Liver (tissue), 9 donors: ENCODE data around the gene ZNF423. TPM values are rescaled to one million over a fixed set of nuclear protein-coding genes. Genes with fewer than 3 reads are reported as not detected.

Experiments used
- DNase-seq: peaks from one replicate; pipeline ENCODE4 v3.0.0-alpha.2; 2017; ENCODE audit warnings: low spot score
- H3K27ac ChIP-seq, 2 donors: one replicate each; pipeline ENCODE4 v1.7.0; 2013; ENCODE audit warnings: inconsistent platforms in 2 of 2, low read length in 2 of 2, control low read depth in 1 of 2, low read depth in 1 of 2, mild to moderate bottlenecking in 1 of 2
- H3K27me3 ChIP-seq, 4 donors: one replicate each; pipeline versions ENCODE4 v1.6.1 to v1.7.0; 2013; ENCODE audit warnings: low read length in 3 of 4, inconsistent platforms in 1 of 4, mild to moderate bottlenecking in 1 of 4, moderate library complexity in 1 of 4; ENCODE audit not compliant: control insufficient read depth in 4 of 4, insufficient read depth in 4 of 4
- H3K36me3 ChIP-seq, 4 donors: one replicate each; pipeline versions ENCODE4 v1.6.1 to v1.7.0; 2013; ENCODE audit warnings: low read length in 3 of 4, mild to moderate bottlenecking in 3 of 4, low read depth in 1 of 4, moderate library complexity in 1 of 4; ENCODE audit not compliant: control insufficient read depth in 4 of 4, insufficient read depth in 3 of 4
- H3K4me1 ChIP-seq, 4 donors: one replicate each; pipeline versions ENCODE4 v1.6.1 to v1.7.0; 2013; ENCODE audit warnings: low read length in 3 of 4, mild to moderate bottlenecking in 3 of 4, moderate library complexity in 1 of 4; ENCODE audit not compliant: control insufficient read depth in 4 of 4, insufficient read depth in 4 of 4
- H3K4me3 ChIP-seq, 3 donors: one replicate each; pipeline versions ENCODE4 v1.6.1 to v1.7.0; 2013; ENCODE audit warnings: low read length in 3 of 3, control low read depth in 1 of 3, low read depth in 1 of 3, mild to moderate bottlenecking in 1 of 3
- H3K9ac ChIP-seq, 2 donors: one replicate each; pipeline ENCODE4 v1.7.0; 2013; ENCODE audit warnings: low read length in 2 of 2, mild to moderate bottlenecking in 2 of 2, moderate library complexity in 2 of 2, control low read depth in 1 of 2, low read depth in 1 of 2
- H3K9me3 ChIP-seq, 4 donors: one replicate each; pipeline versions ENCODE4 v1.6.1 to v1.7.0; 2013; ENCODE audit warnings: low read length in 3 of 4; ENCODE audit not compliant: control insufficient read depth in 4 of 4
- ATF3 ChIP-seq: IDR thresholded peaks from 2 replicates; pipeline ENCODE4 v1.6.1; 2016; ENCODE audit warnings: antibody characterized with exemption
- CTCF ChIP-seq: fragments of 150-350 bp; IDR thresholded peaks from 2 replicates; pipeline ENCODE4 v1.5.1; 2017; ENCODE audit warnings: improper control_type of control experiment, low read depth, low read length; ENCODE audit not compliant: missing input control
- EGR1 ChIP-seq, 2 donors: IDR thresholded peaks; 2 replicates each; pipeline ENCODE4 v1.6.1; 2016 to 2018; ENCODE audit warnings: antibody characterized with exemption in 2 of 2, low read depth in 2 of 2
- FOXA1 ChIP-seq: IDR thresholded peaks from 2 replicates; pipeline ENCODE4 v1.6.1; 2016; ENCODE audit warnings: antibody characterized with exemption
- FOXA2 ChIP-seq: IDR thresholded peaks from 2 replicates; pipeline ENCODE4 v1.6.1; 2016; ENCODE audit warnings: antibody characterized with exemption
- GABPA ChIP-seq, 2 donors: IDR thresholded peaks in 1 of 2; conservative IDR thresholded peaks in 1 of 2; 2 replicates each; pipeline ENCODE4 v1.6.1; 2016; ENCODE audit warnings: antibody characterized with exemption in 2 of 2, mild to moderate bottlenecking in 1 of 2, moderate library complexity in 1 of 2
- HNF4G ChIP-seq: IDR thresholded peaks from 2 replicates; pipeline ENCODE4 v1.6.1; 2016; ENCODE audit warnings: antibody characterized with exemption
- JUND ChIP-seq, 2 donors: IDR thresholded peaks; 2 replicates each; pipeline ENCODE4 v1.6.1; 2016; ENCODE audit warnings: antibody characterized with exemption in 2 of 2
- MAX ChIP-seq: IDR thresholded peaks from 2 replicates; pipeline ENCODE4 v1.6.1; 2016; ENCODE audit warnings: antibody characterized with exemption
- NR2F2 ChIP-seq: IDR thresholded peaks from 2 replicates; pipeline ENCODE4 v1.6.1; 2016; ENCODE audit warnings: antibody characterized with exemption
- RAD21 ChIP-seq, 2 donors: IDR thresholded peaks; 2 replicates each; pipeline ENCODE4 v1.6.1; 2016; ENCODE audit warnings: antibody characterized with exemption in 2 of 2, mild to moderate bottlenecking in 2 of 2
- REST ChIP-seq: IDR thresholded peaks from 2 replicates; pipeline ENCODE4 v1.6.1; 2016; ENCODE audit warnings: antibody characterized with exemption, mild to moderate bottlenecking
- RXRA ChIP-seq, 2 donors: IDR thresholded peaks; 2 replicates each; pipeline ENCODE4 v1.6.1; 2017 to 2018; ENCODE audit warnings: antibody characterized with exemption in 2 of 2, mild to moderate bottlenecking in 1 of 2
- SP1 ChIP-seq: IDR thresholded peaks from 2 replicates; pipeline ENCODE4 v1.6.1; 2018; ENCODE audit warnings: antibody characterized with exemption, mild to moderate bottlenecking
- TAF1 ChIP-seq: conservative IDR thresholded peaks from 2 replicates; pipeline ENCODE4 v1.6.1; 2016; ENCODE audit warnings: antibody characterized with exemption, mild to moderate bottlenecking
- YY1 ChIP-seq: IDR thresholded peaks from 2 replicates; pipeline ENCODE4 v1.6.1; 2016; ENCODE audit warnings: antibody characterized with exemption, mild to moderate bottlenecking
- ZBTB33 ChIP-seq: IDR thresholded peaks from 2 replicates; pipeline ENCODE4 v1.6.1; 2016; ENCODE audit warnings: antibody characterized with exemption
- WGBS: extraction: QIAGEN DNeasy Blood & Tissue Kit; methylation state at CpG from one replicate; pipeline ENCODE4 v1.1.7; 2013; 5-methylcytosine and 5-hydroxymethylcytosine counted together
- polyA plus RNA-seq, 2 donors: library from polyadenylated mRNA; stranded (reverse) in 1 of 2; unstranded in 1 of 2; fragments of 200-250 nt in 1 of 2; fragments of >200 nt in 1 of 2; fragmentation: Nextera tagmentation in 1 of 2; extraction: Ambion mirVana in 1 of 2; gene quantifications; one replicate each; pipeline versions ENCODE4 v1.2.1 to v1.2.3, GENCODE V29; 2013 to 2015
- total RNA-seq, 2 donors: library from RNA; depleted of rRNA; stranded (reverse); fragments of >200 nt; gene quantifications; one replicate each; pipeline ENCODE4 v1.2.3, GENCODE V29; 2014
- donor health status: healthy.
- donor health status: healthy.
- donor health status: healthy.
- donor health status: healthy.
- donor health status: healthy.

The ZNF423 gene
- total and polyA plus RNA-seq, 4 donors, result 0.24 to 1.6 (median 0.39) TPM

GRCh38 chr16:49546735-49547134 is 309.2 kb downstream of the ZNF423 start (continued):
- TF ChIP-seq ZBTB33, result no peak
- TF ChIP-seq MAX, result no peak
- no peak for TF ChIP-seq GABPA (IDR thresholded peaks at IDR 0.05 in 1 of 2, conservative IDR thresholded peaks at IDR 0.05 in 1 of 2)
- TF ChIP-seq YY1, result no peak
- no peak for TF ChIP-seq NR2F2
- no peak for TF ChIP-seq FOXA1
- no peak for TF ChIP-seq TAF1
- TF ChIP-seq EGR1 (IDR thresholded peaks at IDR 0.05; ENCODE audit: low read depth in 2 of 2), result no peak
- no peak for TF ChIP-seq JUND (IDR thresholded peaks at IDR 0.05)

- DNase-seq, result no peak
- H3K9me3 ChIP-seq, result no peaks in the 10 kb centered on the region
- H3K4me3 ChIP-seq, result no peak overlapping the region
- no peaks in the 10 kb centered on the region for H3K4me1 ChIP-seq
- H3K27ac ChIP-seq, result no peak overlapping the region
- WGBS, result 68% methylated on average over 6 of the region's 6 CpGs
- no peak overlapping the region for H3K9ac ChIP-seq
- H3K27me3 ChIP-seq, result no peaks in the 10 kb centered on the region
- TF ChIP-seq EGR1 (IDR thresholded peaks at IDR 0.05; ENCODE audit: low read depth in 2 of 2) (no peak), RAD21 (IDR thresholded peaks at IDR 0.05) (no peak)
- H3K36me3 ChIP-seq, result no peaks in the 10 kb centered on the region
Measured at GRCh38 chr16:49545741-49546448, 310.0 kb downstream of the ZNF423 start.

- H3K4me3 ChIP-seq, result no peak overlapping the region
- H3K9me3 ChIP-seq, result no peaks in the 10 kb centered on the region
- H3K4me1 ChIP-seq, result no peaks in the 10 kb centered on the region
- H3K9ac ChIP-seq, result no peak overlapping the region
- no peaks in the 10 kb centered on the region for H3K36me3 ChIP-seq
- no peaks in the 10 kb centered on the region for H3K27me3 ChIP-seq
- H3K27ac ChIP-seq, result no peak overlapping the region
- 95% methylated on average over 4 of the region's 4 CpGs for WGBS
- no peak for DNase-seq
- TF ChIP-seq ATF3, result no peak
- TF ChIP-seq GABPA (IDR thresholded peaks at IDR 0.05 in 1 of 2, conservative IDR thresholded peaks at IDR 0.05 in 1 of 2), result no peak
- TF ChIP-seq CTCF, result no peak
- TF ChIP-seq RXRA (IDR thresholded peaks at IDR 0.05), result no peak
- no peak for TF ChIP-seq HNF4G
- TF ChIP-seq RAD21 (IDR thresholded peaks at IDR 0.05), result no peak
- no peak for TF ChIP-seq REST
- no peak for TF ChIP-seq YY1
- TF ChIP-seq NR2F2, result no peak
- TF ChIP-seq FOXA2, result no peak
- TF ChIP-seq SP1, result no peak
Measured at GRCh38 chr16:49545243-49545642, 310.7 kb downstream of the ZNF423 start.
